Measurements from ENCODE around the gene RALGAPB. TPM values are rescaled to one million over a fixed set of nuclear protein-coding genes. Genes with fewer than 3 reads are reported as not detected.
A peak's percentile ranks its signal among the peaks of the same experiment; 100 is the strongest.

The RALGAPB gene
- polyA plus RNA-seq, 2 of the 4 experiments (the other 2 are of a cell fraction): 15.1 to 35.9 TPM

DNA sequence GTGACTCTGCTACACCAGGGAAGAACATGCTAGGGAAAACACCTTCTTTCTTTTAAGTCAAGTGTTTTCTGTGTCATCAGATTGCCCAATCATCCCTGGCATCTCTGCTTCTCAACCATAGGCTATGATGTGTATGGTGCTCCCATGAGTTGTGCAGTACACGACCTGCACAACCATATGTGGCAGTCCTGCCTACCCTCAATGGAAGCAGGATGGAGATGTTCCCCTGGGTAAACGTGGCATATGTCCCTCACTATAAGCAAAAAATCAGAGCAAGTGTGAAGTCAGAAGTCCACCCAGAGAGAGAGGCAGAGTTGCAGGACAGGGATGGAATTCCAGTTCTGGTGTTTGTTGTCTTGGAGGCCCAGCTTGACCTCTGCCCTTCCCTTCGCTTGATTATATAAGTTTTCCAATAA is 27.3 kb upstream of the RALGAPB start:
- TF ChIP-seq RARB (CRISPR knock-in tag; IDR thresholded peaks at IDR 0.05) (no peak), ZSCAN20 (CRISPR knock-in tag; IDR thresholded peaks at IDR 0.05) (no peak), NFE2L2 (conservative IDR thresholded peaks at IDR 0.05; ENCODE audit: low read length) (no peak), JUNB (IDR thresholded peaks at IDR 0.05) (no peak), TP53 (CRISPR knock-in tag; IDR thresholded peaks at IDR 0.05) (no peak), ZFP36 (IDR thresholded peaks at IDR 0.05; ENCODE audit: borderline replicate concordance, partially characterized antibody) (no peak), BHLHE40 (IDR thresholded peaks at IDR 0.05; ENCODE audit: low read depth, low read length) (no peak), HEYL (CRISPR knock-in tag; IDR thresholded peaks at IDR 0.05) (no peak), EHMT2 (IDR thresholded peaks at IDR 0.05; ENCODE audit: low read depth) (no peak), NR3C1 (IDR thresholded peaks at IDR 0.05) (no peak), POLR2AphosphoS2 (conservative IDR thresholded peaks at IDR 0.05; ENCODE audit: low read length) (no peak), TFCP2L1 (CRISPR knock-in tag; IDR thresholded peaks at IDR 0.05) (no peak), KDM1A (IDR thresholded peaks at IDR 0.05; ENCODE audit: low read depth) (no peak), ZNF302 (CRISPR knock-in tag; IDR thresholded peaks at IDR 0.05) (no peak)
- TF ChIP-seq, protein P1, sequence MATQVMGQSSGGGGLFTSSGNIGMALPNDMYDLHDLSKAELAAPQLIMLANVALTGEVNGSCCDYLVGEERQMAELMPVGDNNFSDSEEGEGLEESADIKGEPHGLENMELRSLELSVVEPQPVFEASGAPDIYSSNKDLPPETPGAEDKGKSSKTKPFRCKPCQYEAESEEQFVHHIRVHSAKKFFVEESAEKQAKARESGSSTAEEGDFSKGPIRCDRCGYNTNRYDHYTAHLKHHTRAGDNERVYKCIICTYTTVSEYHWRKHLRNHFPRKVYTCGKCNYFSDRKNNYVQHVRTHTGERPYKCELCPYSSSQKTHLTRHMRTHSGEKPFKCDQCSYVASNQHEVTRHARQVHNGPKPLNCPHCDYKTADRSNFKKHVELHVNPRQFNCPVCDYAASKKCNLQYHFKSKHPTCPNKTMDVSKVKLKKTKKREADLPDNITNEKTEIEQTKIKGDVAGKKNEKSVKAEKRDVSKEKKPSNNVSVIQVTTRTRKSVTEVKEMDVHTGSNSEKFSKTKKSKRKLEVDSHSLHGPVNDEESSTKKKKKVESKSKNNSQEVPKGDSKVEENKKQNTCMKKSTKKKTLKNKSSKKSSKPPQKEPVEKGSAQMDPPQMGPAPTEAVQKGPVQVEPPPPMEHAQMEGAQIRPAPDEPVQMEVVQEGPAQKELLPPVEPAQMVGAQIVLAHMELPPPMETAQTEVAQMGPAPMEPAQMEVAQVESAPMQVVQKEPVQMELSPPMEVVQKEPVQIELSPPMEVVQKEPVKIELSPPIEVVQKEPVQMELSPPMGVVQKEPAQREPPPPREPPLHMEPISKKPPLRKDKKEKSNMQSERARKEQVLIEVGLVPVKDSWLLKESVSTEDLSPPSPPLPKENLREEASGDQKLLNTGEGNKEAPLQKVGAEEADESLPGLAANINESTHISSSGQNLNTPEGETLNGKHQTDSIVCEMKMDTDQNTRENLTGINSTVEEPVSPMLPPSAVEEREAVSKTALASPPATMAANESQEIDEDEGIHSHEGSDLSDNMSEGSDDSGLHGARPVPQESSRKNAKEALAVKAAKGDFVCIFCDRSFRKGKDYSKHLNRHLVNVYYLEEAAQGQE (IDR thresholded peaks at IDR 0.05): no peak
- 39% methylated on average over 3 of the region's 3 CpGs for WGBS (ENCODE audit: missing lambda C conversion rate)
- CTCF ChIA-PET: interaction anchor here (0.8 to 12.0 kb wide), 17 partner anchors 8 to 281 kb away, joined by 3 to 142 read pairs (median 6); partner anchors contain the start of genes RALGAPB and SNHG17
- POLR2A ChIA-PET: interaction anchor here (3.4 to 3.5 kb wide), 2 partner anchors 11 to 27 kb away, joined by 24 to 75 read pairs; partner anchors contain the start of genes RALGAPB and SNHG17
- no peak for FAIRE-seq
- Histone ChIP-seq H3K4me2 (no peak overlapping the region), H3K4me3 (no peak overlapping the region), H3K27ac (no peak overlapping the region), H3K4me1 (peaks cover 14% of the 10 kb centered on the region), H3K9me3 (no peaks in the 10 kb centered on the region)
- no peak for ATAC-seq
- no peak for DNase-seq (ENCODE audit: low read depth in 1 of 2, low spot score in 1 of 2)

DNA sequence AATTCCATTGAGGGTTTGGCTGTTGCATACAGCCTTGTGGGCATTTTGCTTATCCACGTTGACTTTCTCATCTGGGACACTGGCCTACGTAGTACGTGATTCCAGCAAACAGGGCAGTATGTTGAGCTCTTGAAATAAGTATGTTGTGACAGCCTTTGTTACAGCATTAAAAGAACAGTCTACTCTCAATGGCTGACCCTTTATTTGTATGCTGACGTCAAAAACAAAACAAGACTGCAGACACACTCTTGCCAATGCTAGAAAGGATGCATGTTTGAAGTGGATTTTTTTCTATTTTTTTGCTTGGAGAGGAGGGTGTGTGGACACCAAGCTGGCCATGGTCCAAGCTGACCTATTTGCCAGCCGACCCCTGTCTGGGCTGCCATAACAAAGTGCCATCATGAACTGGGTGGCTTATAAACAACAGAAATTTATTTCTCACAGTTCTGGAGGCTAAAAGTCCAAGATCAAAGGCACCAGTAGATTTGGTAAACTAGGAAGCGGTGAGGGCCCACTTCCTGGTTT is 26.7 kb upstream of the RALGAPB start:
- peak overlapping the region in 1 of 2 experiments; percentile 97; a peak in 3 of 6 replicates for H3K27ac ChIP-seq
- peaks cover 14% of the 10 kb centered on the region for H3K4me1 ChIP-seq
- peak overlapping the region; percentile 87; the same call in 2 of the 3 replicates for H3K4me2 ChIP-seq
- no peak overlapping the region for H3K4me3 ChIP-seq
- POLR2A ChIA-PET: interaction anchor here (0.6 to 3.5 kb wide), 9 partner anchors 8 to 480 kb away, joined by 3 to 75 read pairs (median 4); partner anchors contain the start of genes FAM83D, RALGAPB and SNHG17
- ATAC-seq (no peak; a peak in 1 of 6 replicates), DNase-seq (ENCODE audit: low read depth in 1 of 2, low spot score in 1 of 2) (no peak), FAIRE-seq (no peak)
- CTCF ChIA-PET: interaction anchor here (0.6 to 12.0 kb wide), 24 partner anchors 8 to 509 kb away, joined by 3 to 142 read pairs (median 4); partner anchors contain the start of genes RALGAPB and SNHG17
- no peaks in the 10 kb centered on the region for H3K9me3 ChIP-seq
- 44% methylated on average over 6 of the region's 6 CpGs for WGBS (ENCODE audit: missing lambda C conversion rate)
- TF ChIP-seq, protein P1 (IDR thresholded peaks at IDR 0.05): no peak
- TF ChIP-seq HDAC2 (IDR thresholded peaks at IDR 0.05): no peak
- TF ChIP-seq ZC3H11A (IDR thresholded peaks at IDR 0.05): no peak
- TF ChIP-seq TP53 (CRISPR knock-in tag; IDR thresholded peaks at IDR 0.05): no peak
- no peak for TF ChIP-seq HOXB13 (CRISPR knock-in tag; IDR thresholded peaks at IDR 0.05; ENCODE audit: low read depth)
- no peak for TF ChIP-seq SMC3 (IDR thresholded peaks at IDR 0.05)
- TF ChIP-seq ZFP36 (IDR thresholded peaks at IDR 0.05; ENCODE audit: borderline replicate concordance, partially characterized antibody): no peak
- no peak for TF ChIP-seq RCOR1 (IDR thresholded peaks at IDR 0.05; ENCODE audit: low read depth, low read length)
- TF ChIP-seq EHF (CRISPR knock-in tag; IDR thresholded peaks at IDR 0.05): no peak
- TF ChIP-seq BCL3 (IDR thresholded peaks at IDR 0.05): no peak
- TF ChIP-seq MAFK (IDR thresholded peaks at IDR 0.05; ENCODE audit: partially characterized antibody): no peak
- TF ChIP-seq ESRRA (IDR thresholded peaks at IDR 0.05; ENCODE audit: borderline replicate concordance, low read length): no peak
- no peak for TF ChIP-seq CHD2 (IDR thresholded peaks at IDR 0.05; ENCODE audit: low read length, partially characterized antibody)
- no peak for TF ChIP-seq CHD4 (IDR thresholded peaks at IDR 0.05; ENCODE audit: borderline replicate concordance)
- no peak for TF ChIP-seq RNF2 (IDR thresholded peaks at IDR 0.05; ENCODE audit: borderline replicate concordance, low read depth)
- TF ChIP-seq CEBPB (IDR thresholded peaks at IDR 0.05): no peak

All from A549 (cell line).